Karpas-422 (cell line): Measurements from ENCODE around the gene SIGLEC9. TPM values are rescaled to one million over a fixed set of nuclear protein-coding genes. Genes with fewer than 3 reads are reported as not detected.
A peak's percentile ranks its signal among the peaks of the same experiment; 100 is the strongest.

Experiments used
- DNase-seq: peaks from one replicate; pipeline ENCODE4 v3.0.0-alpha.2; 2015
- H2AFZ ChIP-seq: fragments of 200-600 bp; sonication (generic); 2 replicates; pipeline ENCODE4 v1.6.1; 2014; ENCODE audit warnings: antibody characterized with exemption, low read length, mixed read lengths
- H3K27ac ChIP-seq: fragments of 200-600 bp; sonication (generic); 2 replicates; pipeline ENCODE4 v1.5.1; 2014; ENCODE audit warnings: mild to moderate bottlenecking, low read length, moderate library complexity
- H3K27me3 ChIP-seq: fragments of 200-600 bp; sonication (generic); 2 replicates; pipeline ENCODE4 v1.6.1; 2014; ENCODE audit warnings: low read length, mixed read lengths
- H3K36me3 ChIP-seq: fragments of 200-600 bp; sonication (generic); 2 replicates; pipeline ENCODE4 v1.6.1; 2014; ENCODE audit warnings: low read length, mixed read lengths; ENCODE audit not compliant: insufficient read depth
- H3K4me1 ChIP-seq: fragments of 200-600 bp; sonication (generic); 2 replicates; pipeline ENCODE4 v1.6.1; 2014; ENCODE audit warnings: mild to moderate bottlenecking, low read length, mixed read lengths
- H3K4me2 ChIP-seq: fragments of 200-600 bp; sonication (generic); 2 replicates; pipeline ENCODE4 v1.6.1; 2014; ENCODE audit warnings: low read length, low read depth, mild to moderate bottlenecking; ENCODE audit not compliant: poor library complexity, severe bottlenecking
- H3K4me3 ChIP-seq: fragments of 200-600 bp; sonication (generic); 2 replicates; pipeline ENCODE4 v1.5.1; 2014; ENCODE audit warnings: mild to moderate bottlenecking, antibody characterized with exemption, low read length, mixed read lengths
- H3K79me2 ChIP-seq: fragments of 200-600 bp; sonication (generic); 2 replicates; pipeline ENCODE4 v1.6.1; 2014; ENCODE audit warnings: mild to moderate bottlenecking, low read length, mixed read lengths
- H3K9ac ChIP-seq: fragments of 200-600 bp; sonication (generic); 2 replicates; pipeline ENCODE4 v1.6.0; 2014; ENCODE audit warnings: low read length
- H3K9me2 ChIP-seq: fragments of 200-600 bp; sonication (generic), shearing (Covaris generic); replicated peaks from 2 replicates; pipeline ENCODE4 v1.6.0; 2014; ENCODE audit warnings: mild to moderate bottlenecking, low read length, moderate library complexity; ENCODE audit not compliant: insufficient read depth
- H3K9me3 ChIP-seq: fragments of 300-700, 200-600 bp; sonication (generic); 2 replicates; pipeline ENCODE4 v1.6.1; 2014; ENCODE audit warnings: low read length, mixed read lengths
- H4K20me1 ChIP-seq: fragments of 200-600 bp; sonication (generic); 2 replicates; pipeline ENCODE4 v1.6.1; 2014; ENCODE audit warnings: mild to moderate bottlenecking, antibody characterized with exemption, low read length, low read depth; ENCODE audit not compliant: insufficient read depth
- total RNA-seq: library from RNA; depleted of rRNA; stranded (reverse); fragments of >200 nt; shearing (Covaris generic); gene quantifications from 2 replicates; pipeline ENCODE4 v1.2.3, GENCODE V29; 2014; ENCODE audit warnings: low replicate concordance

SIGLEC9 gene
- total RNA-seq, 1 experiment from 2014 or later = not detected

DNA sequence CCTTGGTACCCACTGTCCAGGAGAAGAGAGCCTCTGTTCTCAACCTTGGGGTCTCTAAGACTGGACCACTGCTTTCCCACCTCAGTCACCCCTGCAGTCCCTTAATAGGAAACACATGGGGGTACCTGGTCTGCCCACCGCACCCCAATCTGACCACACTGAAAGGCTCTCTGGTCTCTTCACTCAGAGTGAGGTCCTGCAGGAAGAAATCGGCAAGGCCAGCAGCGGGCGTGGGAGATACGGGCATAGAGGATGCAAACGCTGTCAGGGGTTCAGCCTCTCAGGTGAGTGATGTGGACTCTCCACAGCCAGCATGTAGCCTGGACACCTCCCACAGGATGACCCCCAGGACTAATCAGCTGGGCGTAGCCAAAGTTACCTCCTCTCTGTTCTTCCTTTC is 3.5 kb downstream of the SIGLEC9 start:
- no peaks in the 10 kb centered on the region for H3K27me3 ChIP-seq
- H3K4me2 ChIP-seq = no peak overlapping the region
- no peaks in the 10 kb centered on the region for H3K9me3 ChIP-seq
- H2AFZ ChIP-seq = no peak overlapping the region
- no peaks in the 10 kb centered on the region; the same call in 1 of the 2 replicates for H4K20me1 ChIP-seq
- no peaks in the 10 kb centered on the region for H3K9me2 ChIP-seq
- H3K4me1 ChIP-seq = peaks cover 8% of the 10 kb centered on the region
- no peaks in the 10 kb centered on the region for H3K36me3 ChIP-seq
- H3K79me2 ChIP-seq = no peaks in the 10 kb centered on the region
- no peak overlapping the region for H3K4me3 ChIP-seq
- H3K9ac ChIP-seq = no peak overlapping the region
- no peak overlapping the region for H3K27ac ChIP-seq
- DNase-seq = no peak

DNA sequence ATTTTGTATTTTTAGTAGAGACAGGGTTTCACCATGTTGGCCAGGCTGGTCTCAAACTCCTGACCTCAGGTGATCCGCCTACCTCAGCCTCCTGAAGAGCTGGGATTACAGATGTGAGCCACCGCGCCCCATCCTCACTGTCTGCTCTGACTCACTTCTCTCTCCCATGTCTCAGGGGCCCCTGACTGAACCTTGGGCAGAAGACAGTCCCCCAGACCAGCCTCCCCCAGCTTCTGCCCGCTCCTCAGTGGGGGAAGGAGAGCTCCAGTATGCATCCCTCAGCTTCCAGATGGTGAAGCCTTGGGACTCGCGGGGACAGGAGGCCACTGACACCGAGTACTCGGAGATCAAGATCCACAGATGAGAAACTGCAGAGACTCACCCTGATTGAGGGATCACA is 5.0 kb downstream of the SIGLEC9 start:
- DNase-seq = no peak
- Histone ChIP-seq H4K20me1 (no peaks in the 10 kb centered on the region), H3K27me3 (no peaks in the 10 kb centered on the region), H3K79me2 (no peaks in the 10 kb centered on the region), H2AFZ (no peak overlapping the region), H3K9ac (no peak overlapping the region), H3K4me2 (no peak overlapping the region), H3K27ac (no peak overlapping the region), H3K36me3 (no peaks in the 10 kb centered on the region), H3K9me3 (no peaks in the 10 kb centered on the region), H3K4me1 (peaks cover 4% of the 10 kb centered on the region), H3K9me2 (no peaks in the 10 kb centered on the region), H3K4me3 (no peak overlapping the region)

DNA sequence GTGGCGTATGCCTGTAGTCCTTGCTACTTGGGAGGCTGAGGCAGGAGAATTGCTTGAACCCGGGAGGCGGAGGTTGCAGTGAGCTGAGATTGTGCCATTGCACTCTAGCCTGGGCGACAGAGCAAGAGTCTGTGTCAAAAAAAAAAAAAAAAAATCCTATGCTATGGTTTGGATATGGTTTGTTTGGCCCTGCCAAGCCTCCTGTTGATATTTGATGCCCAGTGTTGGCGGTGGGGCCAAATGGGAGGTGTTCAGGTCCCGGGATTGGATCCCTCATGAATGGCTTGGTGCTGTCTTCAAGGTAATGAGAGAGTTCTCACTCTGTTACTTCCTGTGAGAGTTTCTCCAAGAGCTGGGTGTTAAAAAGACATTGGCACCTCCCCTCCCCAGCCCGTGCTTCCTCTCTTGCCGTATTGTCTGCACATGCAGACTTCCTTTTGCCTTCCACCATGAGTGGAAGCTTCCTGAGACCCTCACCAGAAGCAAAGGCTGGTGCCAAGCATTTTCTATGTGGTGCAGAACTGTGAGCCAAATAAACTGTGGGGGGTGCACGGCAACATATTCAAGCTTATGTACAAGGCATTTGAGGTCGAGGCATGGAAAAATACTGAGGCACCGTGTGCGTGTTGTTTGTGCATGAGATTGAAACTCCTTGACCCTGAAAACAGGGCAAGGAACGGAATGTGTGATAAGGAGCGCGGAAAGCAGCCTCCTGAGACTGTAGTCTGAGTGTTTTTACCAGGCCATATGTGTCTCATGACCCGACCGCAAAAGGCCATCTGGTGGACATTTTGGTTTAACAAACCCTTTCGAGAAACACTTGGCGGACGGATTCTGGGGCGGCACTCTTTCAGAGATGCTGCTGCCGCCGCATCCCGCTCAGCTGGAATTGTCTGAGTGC is 7.3 kb downstream of the SIGLEC9 start:
- no peaks in the 10 kb centered on the region for H3K79me2 ChIP-seq
- H3K27me3 ChIP-seq = no peaks in the 10 kb centered on the region
- no peaks in the 10 kb centered on the region for H3K9me2 ChIP-seq
- peaks cover 22% of the 10 kb centered on the region for H3K4me1 ChIP-seq
- no peak overlapping the region for H3K9ac ChIP-seq
- H2AFZ ChIP-seq = no peak overlapping the region
- no peaks in the 10 kb centered on the region for H4K20me1 ChIP-seq
- H3K4me2 ChIP-seq = no peak overlapping the region
- H3K4me3 ChIP-seq = no peak overlapping the region
- no peaks in the 10 kb centered on the region for H3K9me3 ChIP-seq
- no peak for DNase-seq
- no peak overlapping the region for H3K27ac ChIP-seq
- no peaks in the 10 kb centered on the region for H3K36me3 ChIP-seq

DNA sequence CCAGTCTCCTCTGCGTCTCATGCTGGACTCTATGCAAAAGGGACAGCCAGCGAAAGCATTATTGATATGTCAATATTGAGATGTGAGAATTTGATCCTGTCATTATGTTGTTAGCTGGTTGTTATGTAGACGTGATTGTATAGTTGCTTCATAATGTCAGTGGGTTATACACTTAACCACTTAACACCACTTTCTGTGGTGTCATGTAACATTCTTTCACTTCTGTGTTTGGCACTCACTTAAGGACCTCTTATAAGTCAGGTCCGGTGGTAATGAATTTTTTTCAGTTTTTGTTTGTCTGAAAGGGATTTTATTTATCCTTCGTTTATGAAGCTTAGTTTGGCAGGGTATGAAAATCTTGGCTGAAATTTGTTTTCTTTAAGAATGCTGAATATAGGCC is 10.3 kb downstream of the SIGLEC9 start:
- H3K4me1 ChIP-seq = peaks cover 35% of the 10 kb centered on the region
- H3K36me3 ChIP-seq = no peaks in the 10 kb centered on the region
- H3K9ac ChIP-seq = no peak overlapping the region
- no peaks in the 10 kb centered on the region for H4K20me1 ChIP-seq
- H3K27ac ChIP-seq = no peak overlapping the region
- no peaks in the 10 kb centered on the region for H3K27me3 ChIP-seq
- peak overlapping the region; percentile 2 for H3K4me2 ChIP-seq
- H3K4me3 ChIP-seq = no peak overlapping the region
- 0 out of 2 replicates have a peak overlapping the region, but pooled peaks have one; percentile 0 for H2AFZ ChIP-seq
- DNase-seq = peak; percentile 57
- H3K79me2 ChIP-seq = no peaks in the 10 kb centered on the region
- H3K9me2 ChIP-seq = no peaks in the 10 kb centered on the region
- H3K9me3 ChIP-seq = no peaks in the 10 kb centered on the region

GRCh38 chr19:51135986-51136762 is 11.5 kb downstream of the SIGLEC9 start:
- no peaks in the 10 kb centered on the region for H3K9me2 ChIP-seq
- H3K4me3 ChIP-seq = no peak overlapping the region
- no peaks in the 10 kb centered on the region for H3K36me3 ChIP-seq
- H2AFZ ChIP-seq = no peak overlapping the region
- H3K4me1 ChIP-seq = peaks cover 35% of the 10 kb centered on the region
- no peak overlapping the region for H3K27ac ChIP-seq
- no peaks in the 10 kb centered on the region for H4K20me1 ChIP-seq
- no peak overlapping the region for H3K4me2 ChIP-seq
- no peaks in the 10 kb centered on the region for H3K79me2 ChIP-seq
- no peak for DNase-seq
- no peaks in the 10 kb centered on the region for H3K27me3 ChIP-seq
- no peaks in the 10 kb centered on the region for H3K9me3 ChIP-seq
- H3K9ac ChIP-seq = no peak overlapping the region

GRCh38 chr19:51136851-51137551 is 12.3 kb downstream of the SIGLEC9 start:
- H3K9me3 ChIP-seq = no peaks in the 10 kb centered on the region
- H3K4me1 ChIP-seq = peaks cover 35% of the 10 kb centered on the region
- no peak overlapping the region for H3K4me2 ChIP-seq
- H3K36me3 ChIP-seq = no peaks in the 10 kb centered on the region
- no peaks in the 10 kb centered on the region for H3K9me2 ChIP-seq
- no peak overlapping the region for H3K27ac ChIP-seq
- no peaks in the 10 kb centered on the region for H3K27me3 ChIP-seq
- H3K9ac ChIP-seq = no peak overlapping the region
- DNase-seq = no peak
- no peaks in the 10 kb centered on the region for H3K79me2 ChIP-seq
- H2AFZ ChIP-seq = no peak overlapping the region
- H3K4me3 ChIP-seq = no peak overlapping the region
- H4K20me1 ChIP-seq = no peaks in the 10 kb centered on the region

DNA sequence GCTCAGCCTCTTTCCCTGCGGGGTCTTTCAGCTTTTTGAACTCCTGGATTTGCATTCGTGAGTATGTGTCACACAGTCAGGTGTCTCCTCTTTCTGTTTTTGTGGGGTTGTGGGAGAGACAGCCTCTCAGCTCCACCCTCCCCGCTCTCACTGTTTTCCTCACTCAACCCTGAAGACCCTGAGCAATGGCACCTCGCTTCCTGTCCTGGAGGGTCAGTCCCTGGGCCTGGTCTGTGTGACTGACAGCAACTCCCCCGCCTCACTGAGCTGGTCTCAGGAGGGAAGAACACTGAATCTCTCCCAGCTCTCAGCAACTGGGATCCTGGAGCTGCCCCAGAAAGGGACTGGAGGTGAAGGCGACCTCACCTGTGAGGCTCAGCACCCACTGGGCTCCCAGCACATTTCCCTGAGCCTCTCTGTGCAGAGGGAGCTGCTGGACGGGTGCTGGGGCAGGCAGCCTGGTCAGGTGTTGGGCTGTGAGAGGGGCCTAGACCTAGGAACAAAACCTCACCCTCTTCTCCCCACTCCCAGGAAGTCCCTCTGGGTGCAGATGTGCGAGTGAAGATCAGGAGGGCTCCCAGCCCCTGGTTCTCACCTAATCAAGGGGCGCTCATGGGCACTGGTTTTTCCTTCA is 13.2 kb downstream of the SIGLEC9 start:
- Histone ChIP-seq H3K9me3 (no peaks in the 10 kb centered on the region), H3K9ac (no peak overlapping the region), H3K9me2 (no peaks in the 10 kb centered on the region), H3K36me3 (no peaks in the 10 kb centered on the region), H2AFZ (no peak overlapping the region), H3K4me2 (no peak overlapping the region), H3K79me2 (no peaks in the 10 kb centered on the region), H4K20me1 (no peaks in the 10 kb centered on the region), H3K4me1 (peaks cover 35% of the 10 kb centered on the region), H3K27me3 (no peaks in the 10 kb centered on the region), H3K4me3 (no peak overlapping the region), H3K27ac (no peak overlapping the region)
- DNase-seq = no peak
